Measurements from ENCODE around the gene MEGF9.

DNA sequence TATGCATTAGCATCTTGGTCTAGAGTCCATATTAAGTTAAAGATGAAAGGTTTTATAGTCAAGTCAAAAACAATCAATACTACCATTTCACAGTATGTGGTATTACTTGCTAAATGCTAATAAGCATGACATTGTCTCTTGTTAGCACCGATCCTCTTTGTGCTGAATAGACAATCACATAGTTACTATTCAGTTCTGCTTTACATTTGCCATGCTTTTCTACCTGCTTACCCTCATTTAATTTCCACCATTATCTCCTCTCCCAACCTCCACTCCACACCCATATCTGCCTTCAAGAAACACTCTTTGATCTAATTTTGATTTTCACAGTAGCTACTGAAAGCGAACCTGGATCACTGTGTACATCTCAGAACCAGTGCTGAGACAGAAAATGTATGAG, 16.8 kb downstream of the MEGF9 start:
- no peak for TF ChIP-seq CTCF (optimal IDR thresholded peaks at IDR 0.05 in 1 of 3, IDR thresholded peaks at IDR 0.05 in 1 of 3, conservative IDR thresholded peaks at IDR 0.05 in 1 of 3; ENCODE audit: extremely low read depth in 1 of 3, insufficient read depth in 2 of 3, low read length in 3 of 3)
- TF ChIP-seq EZH2 (IDR thresholded peaks at IDR 0.05; ENCODE audit: low read length), result no peak

Measured in keratinocyte (primary cell).